ENCODE data around the gene MAP3K20. TPM values are rescaled to one million over a fixed set of nuclear protein-coding genes. Genes with fewer than 3 reads are reported as not detected.

MAP3K20 gene
- total and polyA plus RNA-seq, 2 of the 8 experiments (the other 6 are each of a cell fraction or from before 2014, with no cell fraction given): 3.1 to 11.1 TPM

DNA sequence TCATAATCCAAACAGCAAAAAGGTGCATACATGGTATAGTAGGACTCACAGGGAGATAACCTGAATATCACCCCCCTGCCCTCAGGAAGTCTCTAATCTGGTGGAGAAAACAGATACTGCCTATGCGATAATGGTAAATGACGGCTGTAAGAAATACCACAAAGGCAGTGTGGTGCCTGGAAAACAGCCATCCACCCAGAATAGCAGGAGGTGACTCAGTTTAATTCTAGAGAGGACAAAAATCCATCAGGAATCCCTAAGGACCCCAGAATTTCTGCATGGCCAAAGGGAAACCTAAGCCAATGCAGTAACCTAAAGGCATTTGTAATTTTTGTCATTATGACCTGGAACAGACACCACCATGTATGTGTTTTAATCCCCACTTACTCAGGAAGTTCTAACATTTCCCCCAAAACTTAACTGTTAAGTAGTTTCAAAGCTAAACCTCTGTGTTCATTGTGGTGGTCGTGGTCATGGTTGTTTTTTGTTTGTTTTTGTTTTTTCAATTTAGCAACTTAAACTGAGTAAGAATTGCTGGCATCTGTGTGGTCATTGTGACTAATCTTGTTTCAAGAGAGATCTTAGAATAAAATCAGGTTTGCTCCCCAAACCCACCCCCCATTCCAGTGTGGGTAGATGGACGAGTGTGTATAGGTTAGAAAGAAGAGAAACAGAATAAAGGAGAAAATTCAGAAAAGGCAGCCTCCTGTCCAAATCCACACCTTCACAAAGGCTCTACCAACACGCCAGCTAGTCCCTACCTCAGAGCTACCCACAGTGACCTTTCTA is 157.5 kb downstream of the MAP3K20 start (continued):
- TF ChIP-seq EGR1 (IDR thresholded peaks at IDR 0.05; ENCODE audit: borderline replicate concordance, low read depth, low read length): no peak
- TF ChIP-seq YY1 (IDR thresholded peaks at IDR 0.05; ENCODE audit: low read depth, low read length): no peak
- no peak for TF ChIP-seq CEBPB (IDR thresholded peaks at IDR 0.05; ENCODE audit: low read depth, low read length)
- no peak for TF ChIP-seq BCL11A (IDR thresholded peaks at IDR 0.05; ENCODE audit: low read depth in 2 of 2, low read length in 2 of 2)
- no peak for TF ChIP-seq BACH1 (IDR thresholded peaks at IDR 0.05; ENCODE audit: low read length)
- no peak for TF ChIP-seq SP1 (IDR thresholded peaks at IDR 0.05; ENCODE audit: low read depth, low read length)
- TF ChIP-seq SP2 (IDR thresholded peaks at IDR 0.05; ENCODE audit: low read length): no peak

All from H1 (cell line).